Measurements from ENCODE around the gene CXCL12. TPM values are rescaled to one million over a fixed set of nuclear protein-coding genes. Genes with fewer than 3 reads are reported as not detected.

The CXCL12 gene
- total RNA-seq, 1 donor from 2014 or later: 2.2 TPM

- Mint-ChIP-seq H3K27ac (ENCODE audit: unreplicated experiment) (no peak overlapping the region), H3K27me3 (ENCODE audit: unreplicated experiment) (peaks cover 10% of the 10 kb centered on the region), H3K4me3 (ENCODE audit: unreplicated experiment) (no peak overlapping the region), H3K9me3 (ENCODE audit: unreplicated experiment) (peaks cover 2% of the 10 kb centered on the region), H3K36me3 (ENCODE audit: unreplicated experiment) (peaks cover 5% of the 10 kb centered on the region), H3K4me1 (ENCODE audit: low read depth, unreplicated experiment) (peaks cover 7% of the 10 kb centered on the region)
- no peak for TF ChIP-seq CTCF (IDR thresholded peaks at IDR 0.05; ENCODE audit: partially characterized antibody, unreplicated experiment)
- no peak for DNase-seq
These were observed 26.7 kb downstream of the CXCL12 start for GRCh38 chr10:44358080-44358771.

- Mint-ChIP-seq H3K4me3 (ENCODE audit: unreplicated experiment) (no peak overlapping the region), H3K27me3 (ENCODE audit: unreplicated experiment) (peaks cover 12% of the 10 kb centered on the region), H3K27ac (ENCODE audit: unreplicated experiment) (no peak overlapping the region), H3K36me3 (ENCODE audit: unreplicated experiment) (peaks cover under 1% of the 10 kb centered on the region), H3K9me3 (ENCODE audit: unreplicated experiment) (peaks cover 2% of the 10 kb centered on the region), H3K4me1 (ENCODE audit: low read depth, unreplicated experiment) (peaks cover 7% of the 10 kb centered on the region)
- TF ChIP-seq CTCF (IDR thresholded peaks at IDR 0.05; ENCODE audit: partially characterized antibody, unreplicated experiment): no peak
- no peak for DNase-seq
These were observed 27.8 kb downstream of the CXCL12 start for GRCh38 chr10:44357023-44357540.

GRCh38 chr10:44356139-44357022, 28.5 kb downstream of the CXCL12 start:
- no peak overlapping the region for H3K27ac Mint-ChIP-seq (ENCODE audit: unreplicated experiment)
- H3K27me3 Mint-ChIP-seq (ENCODE audit: unreplicated experiment): peaks cover 14% of the 10 kb centered on the region
- H3K36me3 Mint-ChIP-seq (ENCODE audit: unreplicated experiment): no peaks in the 10 kb centered on the region
- DNase-seq: no peak
- no peak for TF ChIP-seq CTCF (IDR thresholded peaks at IDR 0.05; ENCODE audit: partially characterized antibody, unreplicated experiment)
- peaks cover 2% of the 10 kb centered on the region for H3K9me3 Mint-ChIP-seq (ENCODE audit: unreplicated experiment)
- peaks cover 7% of the 10 kb centered on the region for H3K4me1 Mint-ChIP-seq (ENCODE audit: low read depth, unreplicated experiment)
- no peak overlapping the region for H3K4me3 Mint-ChIP-seq (ENCODE audit: unreplicated experiment)

GRCh38 chr10:44355630-44356029, 29.3 kb downstream of the CXCL12 start:
- Mint-ChIP-seq H3K36me3 (ENCODE audit: unreplicated experiment) (no peaks in the 10 kb centered on the region), H3K27me3 (ENCODE audit: unreplicated experiment) (peaks cover 14% of the 10 kb centered on the region), H3K4me3 (ENCODE audit: unreplicated experiment) (no peak overlapping the region), H3K9me3 (ENCODE audit: unreplicated experiment) (peaks cover 6% of the 10 kb centered on the region), H3K27ac (ENCODE audit: unreplicated experiment) (no peak overlapping the region), H3K4me1 (ENCODE audit: low read depth, unreplicated experiment) (peaks cover 7% of the 10 kb centered on the region)
- no peak for DNase-seq
- TF ChIP-seq CTCF (IDR thresholded peaks at IDR 0.05; ENCODE audit: partially characterized antibody, unreplicated experiment): no peak
